ENCODE measurements around the gene PIGZ. TPM values are rescaled to one million over a fixed set of nuclear protein-coding genes. Genes with fewer than 3 reads are reported as not detected.

PIGZ gene
- total RNA-seq, 2 experiments from 2014 or later, result 0.27 to 0.76 TPM

DNA sequence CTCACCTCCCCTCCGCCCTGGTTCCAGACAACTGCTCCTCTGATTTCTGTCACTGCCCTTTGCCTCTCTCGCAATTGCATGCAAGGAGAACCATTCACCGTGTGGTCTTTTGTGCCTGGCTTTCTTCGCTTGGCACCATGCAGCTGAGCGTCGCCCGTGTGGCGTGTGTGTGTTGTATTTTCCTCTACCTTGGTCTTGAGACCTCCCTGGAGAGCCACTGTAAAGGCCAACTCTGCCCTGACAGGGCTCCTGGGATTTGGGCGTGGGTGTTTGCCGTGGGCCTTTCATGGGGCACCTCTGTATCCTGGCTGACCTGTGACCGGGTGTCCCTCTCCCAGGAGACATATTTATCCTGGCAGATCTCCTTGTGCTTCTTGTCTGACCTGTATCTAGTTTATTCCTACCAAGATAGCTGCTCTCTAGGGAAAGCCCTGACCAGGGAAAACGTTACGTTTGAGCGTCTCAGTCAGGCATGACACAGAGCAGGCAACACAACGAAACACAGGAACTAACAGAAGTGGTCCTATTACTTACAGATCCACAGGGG, 2.0 kb upstream of the PIGZ start:
- CTCF ChIA-PET, result interaction anchor here (1.0 to 2.6 kb wide), 8 partner anchors 8 to 217 kb away, joined by 3 to 27 read pairs (median 4); partner anchors contain the start of gene MELTF

DNA sequence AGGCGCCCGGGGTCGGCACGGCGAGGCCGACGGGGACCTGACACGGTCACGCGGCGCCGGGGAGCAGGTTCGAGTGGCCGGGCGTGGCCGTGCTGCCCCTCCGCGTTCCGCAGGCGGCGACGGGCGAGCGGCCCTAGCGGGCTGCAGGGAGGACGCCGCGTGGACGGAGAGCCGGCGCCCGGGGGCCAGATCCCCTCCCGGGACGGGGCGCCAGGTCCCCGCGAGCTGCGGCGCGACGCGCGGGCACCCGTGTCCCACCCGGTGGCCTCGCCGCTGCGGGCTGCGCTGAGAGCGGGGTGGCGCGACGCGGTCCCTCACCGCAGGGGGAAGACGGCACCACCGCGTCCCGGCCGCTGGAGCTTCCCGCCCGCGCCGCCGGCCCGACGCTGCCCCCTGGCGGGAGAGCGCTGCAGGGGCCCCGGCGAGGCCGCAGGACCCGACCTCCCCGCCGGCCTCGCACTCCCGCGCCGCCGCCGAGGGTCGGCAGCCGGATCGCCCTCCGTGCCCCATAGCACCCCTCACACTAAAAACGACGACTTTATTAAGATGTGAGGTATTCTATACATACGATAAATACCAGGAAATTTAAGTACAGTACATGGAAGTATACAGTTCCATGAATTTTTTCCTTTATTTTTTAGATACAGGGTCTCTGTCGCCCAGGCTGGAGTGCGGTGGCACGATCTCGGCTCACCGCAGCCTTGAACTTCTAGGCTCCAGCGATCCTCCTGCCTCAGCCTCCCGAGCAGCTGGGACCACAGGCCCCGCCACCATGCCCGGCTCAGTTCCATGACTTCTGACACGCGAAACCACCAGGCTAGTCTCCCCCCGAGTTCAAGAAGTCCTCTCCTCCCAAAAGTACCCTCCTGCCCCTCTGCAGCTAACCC, 1.3 kb upstream of the PIGZ start:
- Mint-ChIP-seq H3K4me1 (ENCODE audit: low read depth) (peaks cover 7% of the 10 kb centered on the region), H3K27me3 (peaks cover 13% of the 10 kb centered on the region), H3K4me3 (peak overlapping the region; percentile 65), H3K9me3 (no peaks in the 10 kb centered on the region), H3K27ac (peak overlapping the region; percentile 60), H3K36me3 (ENCODE audit: low read depth) (no peaks in the 10 kb centered on the region)
- CTCF ChIA-PET, result interaction anchor here (0.7 to 2.6 kb wide), 19 partner anchors 9 to 1452 kb away, joined by 3 to 27 read pairs (median 4); partner anchors contain the start of gene SENP5
- TF ChIP-seq, protein P1, sequence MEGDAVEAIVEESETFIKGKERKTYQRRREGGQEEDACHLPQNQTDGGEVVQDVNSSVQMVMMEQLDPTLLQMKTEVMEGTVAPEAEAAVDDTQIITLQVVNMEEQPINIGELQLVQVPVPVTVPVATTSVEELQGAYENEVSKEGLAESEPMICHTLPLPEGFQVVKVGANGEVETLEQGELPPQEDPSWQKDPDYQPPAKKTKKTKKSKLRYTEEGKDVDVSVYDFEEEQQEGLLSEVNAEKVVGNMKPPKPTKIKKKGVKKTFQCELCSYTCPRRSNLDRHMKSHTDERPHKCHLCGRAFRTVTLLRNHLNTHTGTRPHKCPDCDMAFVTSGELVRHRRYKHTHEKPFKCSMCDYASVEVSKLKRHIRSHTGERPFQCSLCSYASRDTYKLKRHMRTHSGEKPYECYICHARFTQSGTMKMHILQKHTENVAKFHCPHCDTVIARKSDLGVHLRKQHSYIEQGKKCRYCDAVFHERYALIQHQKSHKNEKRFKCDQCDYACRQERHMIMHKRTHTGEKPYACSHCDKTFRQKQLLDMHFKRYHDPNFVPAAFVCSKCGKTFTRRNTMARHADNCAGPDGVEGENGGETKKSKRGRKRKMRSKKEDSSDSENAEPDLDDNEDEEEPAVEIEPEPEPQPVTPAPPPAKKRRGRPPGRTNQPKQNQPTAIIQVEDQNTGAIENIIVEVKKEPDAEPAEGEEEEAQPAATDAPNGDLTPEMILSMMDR (IDR thresholded peaks at IDR 0.05), result peak; percentile 87
- ATAC-seq, result peak; percentile 78
- POLR2A ChIA-PET, result interaction anchor here (0.6 to 2.4 kb wide), 3 partner anchors 27 to 315 kb away, joined by 3 to 14 read pairs (median 4); partner anchors contain the start of gene NCBP2
- intact Hi-C loops (cut with micrococcal nuclease), result loop anchor here (5.0 kb wide), 1 partner anchor 133 kb away; no protein-coding TSS in a partner anchor
- DNase-seq, result peak; percentile 67

More for the DNA sequence above, 2.0 kb upstream of the PIGZ start:
- TF ChIP-seq, protein P1 (IDR thresholded peaks at IDR 0.05), result no peak
- H3K4me3 Mint-ChIP-seq, result peak overlapping the region; percentile 65
- peaks cover 13% of the 10 kb centered on the region for H3K27me3 Mint-ChIP-seq
- intact Hi-C loops (cut with micrococcal nuclease), result no loop called here
- no peaks in the 10 kb centered on the region for H3K36me3 Mint-ChIP-seq (ENCODE audit: low read depth)
- no peak for ATAC-seq
- DNase-seq, result no peak
- POLR2A ChIA-PET, result interaction anchor here (0.6 to 2.4 kb wide), 3 partner anchors 12 to 30 kb away, joined by 3 to 14 read pairs (median 3); partner anchors contain the start of gene NCBP2
- peak overlapping the region; percentile 60 for H3K27ac Mint-ChIP-seq
- H3K9me3 Mint-ChIP-seq, result no peaks in the 10 kb centered on the region
- H3K4me1 Mint-ChIP-seq (ENCODE audit: low read depth), result peaks cover 7% of the 10 kb centered on the region

DNA sequence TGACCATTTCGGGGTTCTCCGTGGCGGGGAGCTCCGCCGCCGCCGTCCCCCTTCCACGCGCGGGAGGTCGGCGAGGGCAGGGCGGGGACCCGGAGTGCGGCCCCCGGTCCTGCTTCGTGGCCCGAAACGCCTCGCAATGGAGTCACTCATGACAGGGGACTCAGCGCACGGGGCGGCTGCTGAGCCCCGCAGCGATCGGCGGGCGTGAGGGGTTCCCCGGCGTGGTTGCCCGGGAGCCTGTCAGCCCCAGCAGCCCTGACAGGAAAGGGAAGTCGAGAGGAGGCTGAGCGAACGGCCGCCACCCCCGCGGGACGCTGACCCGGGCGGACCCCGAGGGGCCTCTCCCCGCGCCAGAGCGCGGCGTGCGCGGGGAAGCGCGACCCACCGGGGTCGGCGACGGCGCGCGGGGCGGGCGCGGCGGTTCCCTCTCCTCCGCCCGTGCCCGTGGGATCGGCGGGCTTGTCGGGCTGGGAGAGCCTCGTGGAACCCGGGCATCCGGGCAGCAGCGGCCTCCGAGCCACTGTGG, 564 bp upstream of the PIGZ start:
- ATAC-seq, result peak; percentile 56
- H3K4me1 Mint-ChIP-seq (ENCODE audit: low read depth), result peaks cover 7% of the 10 kb centered on the region
- peaks cover 13% of the 10 kb centered on the region for H3K27me3 Mint-ChIP-seq
- ChIA-PET CTCF (interaction anchor here (0.7 to 2.6 kb wide), 18 partner anchors 9 to 1451 kb away, joined by 3 to 27 read pairs (median 4); partner anchors contain the start of gene SENP5), POLR2A (interaction anchor here (1.1 to 2.4 kb wide), 3 partner anchors 10 to 132 kb away, joined by 3 to 14 read pairs (median 4); partner anchors contain the start of gene NCBP2)
- no peak overlapping the region for H3K27ac Mint-ChIP-seq
- peak; percentile 64 for DNase-seq
- peak overlapping the region; percentile 73 for H3K4me3 Mint-ChIP-seq
- TF ChIP-seq, protein P1 (IDR thresholded peaks at IDR 0.05), result no peak
- intact Hi-C loops (cut with micrococcal nuclease), result loop anchor here (5.0 kb wide), 1 partner anchor 132 kb away; no protein-coding TSS in a partner anchor
- no peaks in the 10 kb centered on the region for H3K9me3 Mint-ChIP-seq
- no peaks in the 10 kb centered on the region for H3K36me3 Mint-ChIP-seq (ENCODE audit: low read depth)

DNA sequence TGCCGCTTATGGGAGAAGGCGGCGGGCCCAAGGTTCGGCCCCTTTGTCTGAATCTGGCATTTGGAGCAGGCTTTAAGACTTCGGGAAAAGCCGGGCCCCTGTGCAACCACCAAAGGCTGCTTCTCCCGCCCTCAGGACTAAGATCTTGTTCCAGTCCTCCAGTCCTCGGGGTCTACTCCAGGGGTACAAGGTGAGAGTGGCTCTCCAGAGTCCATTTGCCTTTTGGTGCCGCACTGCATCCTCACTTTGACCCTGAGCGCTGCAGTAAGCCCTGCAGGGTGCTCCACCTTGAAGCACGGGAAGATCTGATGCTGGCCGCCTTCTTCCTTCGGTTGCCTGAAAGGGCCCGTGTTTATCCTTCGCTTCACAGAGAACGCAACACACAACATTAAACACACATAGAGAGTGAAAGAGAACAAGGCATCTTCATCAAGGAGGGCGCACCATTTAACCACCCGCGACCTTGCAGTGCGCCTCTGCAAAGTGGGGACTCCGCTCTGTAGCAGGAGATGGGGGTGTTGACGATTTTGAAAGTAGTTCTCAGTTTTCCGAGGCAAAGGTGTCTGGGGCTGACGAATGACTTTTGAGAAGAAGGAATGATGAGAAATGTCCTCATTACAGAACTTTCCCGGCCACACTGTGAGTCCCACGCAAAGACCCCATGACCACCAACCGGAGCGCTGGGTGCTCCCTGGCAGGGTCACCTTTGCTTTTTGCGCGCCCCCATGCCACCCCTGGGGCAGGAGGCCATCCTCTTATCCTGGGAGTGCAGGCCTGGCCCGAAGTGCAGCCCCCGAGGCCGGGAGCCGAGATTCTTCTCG, 1.0 kb downstream of the PIGZ start:
- H3K36me3 Mint-ChIP-seq (ENCODE audit: low read depth), result no peaks in the 10 kb centered on the region
- ChIA-PET POLR2A (interaction anchor here (1.2 kb wide), 1 partner anchor 9 kb away, joined by 3 read pairs; no protein-coding TSS in a partner anchor), CTCF (interaction anchor here (1.2 kb wide), 1 partner anchor 130 kb away, joined by 4 read pairs; no protein-coding TSS in a partner anchor)
- intact Hi-C loops (cut with micrococcal nuclease), result loop anchor here (5.0 kb wide), 1 partner anchor 130 kb away; no protein-coding TSS in a partner anchor
- H3K4me1 Mint-ChIP-seq (ENCODE audit: low read depth), result peaks cover 7% of the 10 kb centered on the region
- H3K27me3 Mint-ChIP-seq, result peaks cover 13% of the 10 kb centered on the region
- H3K27ac Mint-ChIP-seq, result no peak overlapping the region
- no peak for ATAC-seq
- H3K4me3 Mint-ChIP-seq, result peak overlapping the region; percentile 65
- H3K9me3 Mint-ChIP-seq, result no peaks in the 10 kb centered on the region
- TF ChIP-seq, protein P1 (IDR thresholded peaks at IDR 0.05), result no peak
- no peak for DNase-seq
